ENCODE data around the gene PIK3C2A.

GRCh38 chr11:17252704-17253103 lies 44.9 kb upstream of the PIK3C2A start:
- TF ChIP-seq CTCF (IDR thresholded peaks at IDR 0.05) (no peak), POLR2A (IDR thresholded peaks at IDR 0.05) (no peak), EP300 (IDR thresholded peaks at IDR 0.05) (no peak)
